Measurements from ENCODE around the gene XIST.

The XIST gene

DNA sequence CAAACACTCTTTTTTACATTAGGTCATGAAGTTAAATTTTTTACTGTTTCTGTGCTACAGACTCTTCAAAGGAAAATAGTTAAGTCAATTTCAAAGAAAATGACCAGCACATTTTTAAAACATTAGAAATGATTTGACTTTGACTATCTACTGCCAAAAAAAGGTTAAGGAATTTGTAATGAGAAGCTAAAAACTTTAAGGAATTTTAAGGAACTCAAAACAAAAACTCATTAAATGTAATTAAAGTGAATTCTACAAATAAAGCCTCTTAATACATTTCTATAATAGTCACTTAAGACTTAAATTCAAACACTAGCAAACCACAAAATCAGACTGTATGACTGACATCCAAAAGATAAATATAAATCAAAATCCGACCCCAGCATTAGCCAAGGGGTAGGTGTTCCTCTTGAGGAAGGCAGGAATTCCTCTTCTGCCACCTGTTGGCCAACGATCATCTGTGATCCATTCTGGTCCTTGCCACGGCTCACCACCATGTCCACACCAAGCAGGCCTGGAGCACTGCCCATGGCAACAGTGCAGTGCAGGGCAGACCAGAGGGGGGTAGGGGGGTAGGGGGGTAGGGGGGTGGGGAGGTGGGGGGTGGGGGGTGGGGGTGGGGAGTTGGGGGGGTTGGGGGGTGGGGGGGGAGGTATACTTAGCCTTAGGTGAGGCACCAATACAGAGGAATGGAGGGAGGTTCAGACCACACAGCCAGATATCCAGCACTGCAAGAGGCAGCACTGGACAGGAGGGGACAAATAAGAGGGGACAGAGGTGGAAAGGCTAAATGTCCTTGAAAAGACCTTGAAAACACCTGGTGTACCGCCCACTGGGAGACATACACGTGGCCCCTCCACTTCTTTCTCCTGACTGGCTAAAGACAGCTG lies 2.1 kb downstream of the XIST start:
- ATAC-seq (replicated peaks) (no peak), DNase-seq (no peak)
- Mint-ChIP-seq H3K4me3 (no peak overlapping the region), H3K4me1 (ENCODE audit: low read depth in 2 of 2) (no peaks in the 10 kb centered on the region), H3K27me3 (no peaks in the 10 kb centered on the region), H3K27ac (no peak overlapping the region), H3K9me3 (no peaks in the 10 kb centered on the region), H3K36me3 (ENCODE audit: insufficient read depth) (no peaks in the 10 kb centered on the region)

DNA sequence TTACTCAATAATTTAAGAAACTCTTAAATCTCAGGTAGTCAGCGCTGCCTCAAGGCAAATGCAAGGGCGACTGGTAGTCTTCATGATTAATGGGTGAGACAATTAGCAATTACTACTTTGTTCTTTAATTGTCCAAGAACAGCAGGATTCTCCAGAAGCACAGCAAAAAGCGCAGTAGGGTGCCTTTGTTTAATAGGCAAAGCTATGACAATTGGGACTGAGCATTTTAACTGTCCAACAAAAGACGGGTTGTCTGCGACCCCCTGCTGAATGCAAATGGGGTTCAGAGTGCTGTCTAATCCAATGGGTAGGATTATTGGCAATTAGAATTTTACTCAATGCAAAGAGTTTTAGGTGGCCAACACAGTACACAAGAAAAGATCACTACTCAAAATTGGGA lies 3.4 kb downstream of the XIST start:
- no peaks in the 10 kb centered on the region for H3K4me1 Mint-ChIP-seq (ENCODE audit: low read depth in 2 of 2)
- H3K4me3 Mint-ChIP-seq: no peak overlapping the region
- DNase-seq: no peak
- H3K27me3 Mint-ChIP-seq: no peaks in the 10 kb centered on the region
- H3K36me3 Mint-ChIP-seq (ENCODE audit: insufficient read depth): no peaks in the 10 kb centered on the region
- no peak for ATAC-seq (replicated peaks)
- no peak overlapping the region for H3K27ac Mint-ChIP-seq
- no peaks in the 10 kb centered on the region for H3K9me3 Mint-ChIP-seq

GRCh38 chrX:73847991-73848390 lies 4.5 kb downstream of the XIST start:
- Mint-ChIP-seq H3K27me3 (no peaks in the 10 kb centered on the region), H3K4me3 (no peak overlapping the region), H3K9me3 (no peaks in the 10 kb centered on the region), H3K27ac (no peak overlapping the region), H3K4me1 (ENCODE audit: low read depth in 2 of 2) (no peaks in the 10 kb centered on the region), H3K36me3 (ENCODE audit: insufficient read depth) (no peaks in the 10 kb centered on the region)
- ATAC-seq (replicated peaks) (no peak), DNase-seq (no peak)

DNA sequence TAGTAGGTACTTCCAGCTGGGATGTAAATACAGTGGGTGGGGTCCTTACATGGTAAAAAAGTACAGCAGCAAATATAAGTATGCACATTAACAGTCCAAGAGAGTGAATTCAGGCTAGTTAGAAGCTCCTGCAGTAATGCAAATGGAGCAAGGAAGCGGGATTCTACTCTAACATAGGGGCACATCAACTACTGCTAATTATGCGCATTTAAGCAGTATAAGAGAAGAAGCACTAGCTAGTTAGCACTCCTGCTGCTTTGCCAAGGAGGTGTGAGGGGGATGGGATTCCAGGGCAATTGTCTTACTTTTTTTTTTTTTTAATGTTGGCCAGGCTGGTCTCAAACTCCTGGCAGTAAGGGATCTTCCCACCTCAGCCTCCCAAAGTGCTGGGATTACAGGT lies 5.4 kb downstream of the XIST start:
- no peak overlapping the region for H3K4me3 Mint-ChIP-seq
- no peaks in the 10 kb centered on the region for H3K27me3 Mint-ChIP-seq
- H3K36me3 Mint-ChIP-seq (ENCODE audit: insufficient read depth): no peaks in the 10 kb centered on the region
- ATAC-seq (replicated peaks): no peak
- H3K9me3 Mint-ChIP-seq: no peaks in the 10 kb centered on the region
- DNase-seq: no peak
- H3K4me1 Mint-ChIP-seq (ENCODE audit: low read depth in 2 of 2): no peaks in the 10 kb centered on the region
- H3K27ac Mint-ChIP-seq: no peak overlapping the region

DNA sequence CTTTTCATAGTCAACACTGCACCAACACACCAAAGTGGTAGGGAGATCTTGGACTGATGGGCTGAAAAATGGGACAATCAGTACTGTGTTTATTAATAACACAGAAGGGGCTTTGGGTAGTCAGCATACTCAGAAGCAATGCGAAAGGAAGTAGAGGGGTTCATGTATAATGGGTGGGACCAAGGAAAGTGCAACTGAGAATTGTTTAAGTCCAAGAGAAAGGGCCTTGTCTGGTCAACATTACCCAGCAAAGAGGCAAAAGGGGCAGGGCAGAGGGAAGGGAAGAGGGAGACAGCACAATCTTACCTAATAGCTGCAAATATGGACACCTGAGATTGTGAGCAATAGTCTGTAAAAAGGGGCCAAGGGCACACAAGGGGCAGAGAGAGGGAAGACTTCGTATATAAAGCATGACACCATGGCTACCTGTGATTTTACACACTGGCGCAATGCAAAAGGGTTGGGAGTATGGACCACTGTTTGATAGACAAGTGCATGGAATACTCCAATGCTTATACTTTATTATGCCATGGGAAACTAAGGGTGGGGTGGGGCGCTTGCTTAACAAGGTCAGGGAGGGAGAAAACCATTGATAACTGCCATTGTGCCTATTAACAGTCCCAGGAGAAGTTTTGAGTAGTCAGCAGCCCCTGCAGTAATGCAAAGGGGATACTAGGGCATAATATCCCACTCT lies 9.8 kb downstream of the XIST start:
- Mint-ChIP-seq H3K9me3 (no peaks in the 10 kb centered on the region), H3K4me3 (no peak overlapping the region), H3K27ac (no peak overlapping the region), H3K27me3 (no peaks in the 10 kb centered on the region), H3K36me3 (ENCODE audit: insufficient read depth) (no peaks in the 10 kb centered on the region), H3K4me1 (ENCODE audit: low read depth in 2 of 2) (no peaks in the 10 kb centered on the region)
- DNase-seq (no peak), ATAC-seq (replicated peaks) (no peak)

- ATAC-seq (replicated peaks) (no peak), DNase-seq (no peak)
- no peak overlapping the region for H3K4me3 Mint-ChIP-seq
- no peaks in the 10 kb centered on the region for H3K27me3 Mint-ChIP-seq
- H3K9me3 Mint-ChIP-seq: no peaks in the 10 kb centered on the region
- H3K36me3 Mint-ChIP-seq (ENCODE audit: insufficient read depth): no peaks in the 10 kb centered on the region
- no peaks in the 10 kb centered on the region for H3K4me1 Mint-ChIP-seq (ENCODE audit: low read depth in 2 of 2)
- no peak overlapping the region for H3K27ac Mint-ChIP-seq
These were observed 11.2 kb downstream of the XIST start for GRCh38 chrX:73841337-73841736.

DNA sequence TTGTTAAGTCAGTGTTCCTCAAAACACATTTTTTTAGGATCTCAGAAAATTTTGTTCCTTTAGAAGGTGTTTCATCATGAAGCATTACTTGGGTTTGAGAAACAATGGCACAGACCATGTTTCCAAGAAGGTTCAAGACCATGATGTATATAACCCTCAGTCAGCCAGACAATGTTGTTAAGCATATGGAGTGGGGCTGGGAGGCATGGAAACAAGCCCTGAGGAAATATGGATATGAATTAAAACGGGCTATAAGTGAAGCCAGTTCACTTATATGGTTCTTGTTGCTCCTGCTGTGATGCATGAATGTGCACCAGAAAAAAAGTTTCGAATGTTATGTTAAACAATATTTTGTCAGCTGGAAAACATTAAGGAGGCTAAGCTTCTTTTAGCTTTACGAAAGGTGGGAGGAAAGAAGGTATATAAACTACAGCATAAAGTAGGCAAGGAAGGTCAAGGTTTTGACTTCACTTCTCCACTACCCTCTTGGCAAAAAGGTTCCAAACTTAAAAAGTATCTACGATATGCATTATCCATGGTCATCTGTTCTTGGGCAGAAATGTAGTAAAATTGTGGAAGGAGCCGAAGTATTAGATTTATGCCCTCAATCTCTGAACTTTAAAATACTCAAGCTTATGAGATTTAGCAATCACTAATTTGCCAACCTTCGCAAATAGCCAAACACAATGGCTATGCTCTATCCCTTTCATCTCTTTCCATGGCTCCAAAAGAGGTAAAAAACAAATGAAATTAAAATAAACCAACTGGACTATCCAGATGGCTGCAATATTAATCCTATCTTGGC lies 12.2 kb downstream of the XIST start:
- no peak overlapping the region for H3K27ac Mint-ChIP-seq
- H3K27me3 Mint-ChIP-seq: no peaks in the 10 kb centered on the region
- H3K4me1 Mint-ChIP-seq (ENCODE audit: low read depth in 2 of 2): no peaks in the 10 kb centered on the region
- H3K9me3 Mint-ChIP-seq: no peaks in the 10 kb centered on the region
- H3K4me3 Mint-ChIP-seq: no peak overlapping the region
- DNase-seq (no peak), ATAC-seq (replicated peaks) (no peak)
- no peaks in the 10 kb centered on the region for H3K36me3 Mint-ChIP-seq (ENCODE audit: insufficient read depth)

DNA sequence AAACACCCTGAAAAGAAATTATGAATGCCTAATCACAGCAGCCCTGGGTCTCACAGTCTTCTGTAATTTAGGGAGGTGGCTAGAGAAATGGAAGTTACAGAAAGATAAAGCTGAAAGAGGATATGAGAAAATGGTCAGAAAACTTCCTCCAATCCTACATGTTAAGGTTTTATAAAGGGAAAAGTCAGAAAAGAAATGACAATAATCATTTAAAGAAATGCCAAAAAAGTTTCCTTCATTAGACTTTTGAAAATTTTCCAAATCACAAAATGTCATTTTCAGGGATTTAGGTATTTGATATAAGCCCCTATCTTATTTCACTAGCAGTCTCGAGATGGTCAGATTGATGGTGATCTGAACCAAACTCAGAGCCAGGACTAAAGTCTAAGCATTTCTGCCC lies 13.4 kb downstream of the XIST start:
- Mint-ChIP-seq H3K27ac (no peak overlapping the region), H3K9me3 (no peaks in the 10 kb centered on the region), H3K4me3 (no peak overlapping the region), H3K36me3 (ENCODE audit: insufficient read depth) (no peaks in the 10 kb centered on the region), H3K4me1 (ENCODE audit: low read depth in 2 of 2) (no peaks in the 10 kb centered on the region), H3K27me3 (no peaks in the 10 kb centered on the region)
- ATAC-seq (replicated peaks) (no peak), DNase-seq (no peak)

DNA sequence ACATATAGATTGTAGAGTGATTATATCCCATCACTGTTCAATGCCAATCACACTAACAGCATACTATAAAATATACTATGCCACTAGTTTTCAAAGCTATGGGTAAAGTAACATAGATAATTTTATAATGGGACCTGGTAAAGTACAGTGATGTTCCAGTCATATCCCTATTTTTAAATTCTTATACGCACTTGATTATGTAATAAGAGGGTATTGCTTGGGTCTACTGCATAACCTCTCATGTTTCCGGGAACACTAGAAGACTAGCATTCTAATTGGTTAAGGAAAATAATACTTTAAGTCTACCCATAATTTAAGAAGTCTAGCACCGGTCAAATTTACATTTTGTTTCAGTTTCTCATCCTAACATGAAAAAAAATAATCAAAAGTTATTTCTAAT lies 14.4 kb downstream of the XIST start:
- no peak for ATAC-seq (replicated peaks)

GRCh38 chrX:73836956-73837477 lies 15.5 kb downstream of the XIST start:
- Mint-ChIP-seq H3K4me3 (no peak overlapping the region), H3K4me1 (ENCODE audit: low read depth in 2 of 2) (no peaks in the 10 kb centered on the region), H3K27ac (no peak overlapping the region), H3K27me3 (no peaks in the 10 kb centered on the region), H3K36me3 (ENCODE audit: insufficient read depth) (no peaks in the 10 kb centered on the region), H3K9me3 (no peaks in the 10 kb centered on the region)
- no peak for ATAC-seq (replicated peaks)
- no peak for DNase-seq

More for the DNA sequence above, 14.4 kb downstream of the XIST start:
- Mint-ChIP-seq H3K36me3 (ENCODE audit: insufficient read depth) (no peaks in the 10 kb centered on the region), H3K27ac (no peak overlapping the region), H3K27me3 (no peaks in the 10 kb centered on the region), H3K4me3 (no peak overlapping the region), H3K9me3 (no peaks in the 10 kb centered on the region), H3K4me1 (ENCODE audit: low read depth in 2 of 2) (no peaks in the 10 kb centered on the region)
- DNase-seq: no peak

GRCh38 chrX:73834219-73834618 lies 18.3 kb downstream of the XIST start:
- Mint-ChIP-seq H3K9me3 (no peaks in the 10 kb centered on the region), H3K4me1 (ENCODE audit: low read depth in 2 of 2) (no peaks in the 10 kb centered on the region), H3K36me3 (ENCODE audit: insufficient read depth) (no peaks in the 10 kb centered on the region), H3K27ac (no peak overlapping the region), H3K27me3 (peaks cover 6 to 8% of the 10 kb centered on the region in 2 donors), H3K4me3 (no peak overlapping the region)
- ATAC-seq (replicated peaks) (no peak), DNase-seq (no peak)

DNA sequence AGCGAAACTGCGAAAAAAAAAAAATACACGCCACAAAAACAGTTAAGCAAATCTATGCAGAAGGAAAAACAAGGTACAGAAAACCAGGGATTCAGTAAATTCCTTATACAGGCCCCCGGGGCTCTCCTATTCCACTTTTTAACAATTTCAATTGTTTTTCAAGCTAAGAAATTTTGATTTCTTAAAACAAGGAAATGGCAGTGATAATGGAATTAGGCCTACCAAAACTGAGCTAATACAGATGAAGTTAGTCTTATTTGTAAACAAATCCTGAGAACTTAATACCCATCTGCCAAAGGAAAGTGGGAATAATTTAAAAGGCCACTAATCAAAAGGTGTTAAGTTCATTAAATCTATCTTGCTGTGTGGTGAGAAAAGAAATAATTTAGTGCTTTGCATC lies 20.2 kb downstream of the XIST start:
- ATAC-seq (replicated peaks) (no peak), DNase-seq (no peak)
- Mint-ChIP-seq H3K4me1 (ENCODE audit: low read depth in 2 of 2) (no peaks in the 10 kb centered on the region), H3K36me3 (ENCODE audit: insufficient read depth) (no peaks in the 10 kb centered on the region), H3K9me3 (no peaks in the 10 kb centered on the region), H3K27ac (no peak overlapping the region), H3K27me3 (peaks cover 6 to 12% of the 10 kb centered on the region in 2 donors), H3K4me3 (no peak overlapping the region)

DNA sequence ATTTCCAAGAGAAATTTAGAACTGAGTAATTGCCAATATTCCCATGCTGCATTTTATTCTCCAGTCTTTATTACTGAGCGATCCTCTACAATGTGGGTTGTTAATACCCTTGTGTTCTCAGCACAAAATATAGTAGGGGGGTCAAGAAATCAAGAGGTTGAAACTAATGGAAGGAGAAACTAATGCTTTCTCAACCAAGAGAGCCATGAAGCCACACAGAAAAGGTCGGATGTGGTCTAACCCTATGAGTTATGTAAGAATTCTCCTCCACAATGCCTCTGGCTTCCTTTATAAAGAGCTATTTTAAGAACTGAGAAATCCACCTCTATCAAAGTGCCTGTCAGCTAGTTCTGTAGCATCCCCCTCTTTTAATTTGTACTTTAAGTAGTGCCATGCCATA lies 21.0 kb downstream of the XIST start:
- Mint-ChIP-seq H3K4me1 (ENCODE audit: low read depth in 2 of 2) (no peaks in the 10 kb centered on the region), H3K4me3 (no peak overlapping the region), H3K9me3 (no peaks in the 10 kb centered on the region), H3K36me3 (ENCODE audit: insufficient read depth) (no peaks in the 10 kb centered on the region), H3K27me3 (peaks cover 6 to 17% of the 10 kb centered on the region in 2 donors), H3K27ac (no peak overlapping the region)
- DNase-seq: no peak
- ATAC-seq (replicated peaks): no peak
